GM23338 (cell line): ENCODE measurements around the gene KAZN.

Source experiments
- CTCF ChIP-seq, 2 experiments: fragments of 200-600 bp in 1 of 2; sonication (generic) in 1 of 2; conservative IDR thresholded peaks; 2 replicates each; pipeline versions ENCODE4 v1.5.1 to v1.6.1; 2016 to 2017; ENCODE audit warnings: antibody characterized with exemption in 2 of 2, low read depth in 2 of 2, mild to moderate bottlenecking in 2 of 2, moderate library complexity in 1 of 2
- EZH2 ChIP-seq: fragments of 200-600 bp; sonication (generic); IDR thresholded peaks from one replicate; pipeline ENCODE4 v1.8.0; 2017; ENCODE audit warnings: antibody characterized with exemption, mild to moderate bottlenecking, low read depth; ENCODE audit not compliant: unreplicated experiment
- EZH2phosphoT487 ChIP-seq: fragments of 200-600 bp; sonication (generic); IDR thresholded peaks from one replicate; pipeline ENCODE4 v1.8.1; 2018; ENCODE audit warnings: antibody characterized with exemption; ENCODE audit not compliant: unreplicated experiment
- POLR2AphosphoS5 ChIP-seq: IDR thresholded peaks from 2 replicates; pipeline ENCODE4 v1.6.1; 2016; ENCODE audit warnings: antibody characterized with exemption, low read depth
- REST ChIP-seq: IDR thresholded peaks from one replicate; pipeline ENCODE4 v1.6.1; 2018; ENCODE audit warnings: antibody characterized with exemption; ENCODE audit not compliant: unreplicated experiment
- ZNF114 ChIP-seq: fragments of 250-450 bp; sonication (Bioruptor Pico); IDR thresholded peaks from 2 replicates; pipeline ENCODE4 v1.5.0; 2020; ENCODE audit warnings: mild to moderate bottlenecking, moderate library complexity

DNA sequence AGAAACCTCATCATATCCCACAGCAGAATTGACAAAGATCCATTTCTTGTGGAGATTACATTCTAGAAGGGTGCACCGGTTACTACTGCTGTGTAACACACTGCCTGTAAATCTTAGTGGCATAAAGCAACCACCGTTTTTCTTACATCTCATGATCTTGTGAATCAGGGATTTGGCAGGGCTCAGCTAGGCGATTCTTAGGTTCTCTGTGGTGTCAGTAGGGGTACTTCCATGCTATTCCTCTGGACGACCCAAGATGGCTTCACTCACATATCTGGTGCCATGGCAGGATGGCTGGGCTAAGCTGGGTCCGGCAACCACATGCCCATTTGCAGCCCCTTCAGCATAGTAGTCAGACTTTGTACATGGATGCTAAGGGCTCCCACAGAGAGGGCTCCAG, 375.3 kb downstream of the KAZN start:
- TF ChIP-seq CTCF (conservative IDR thresholded peaks at IDR 0.05; ENCODE audit: low read depth in 2 of 2) (no peak), ZNF114 (CRISPR knock-in tag) (no peak), EZH2 (no peak), EZH2phosphoT487 (no peak), REST (no peak), POLR2AphosphoS5 (no peak)
